Keratinocyte (primary cell): ENCODE results near the gene EPSTI1. TPM values are rescaled to one million over a fixed set of nuclear protein-coding genes. Genes with fewer than 3 reads are reported as not detected.

ENCODE experiments used
- DNase-seq: peaks from one replicate; pipeline ENCODE4 v3.0.0-alpha.2; 2011; ENCODE audit warnings: low read depth, missing footprints, low spot score
- FAIRE-seq: peaks from 2 replicates; lab custom pipeline; 2011; peaks lifted over from hg19 to GRCh38; lab: Jason Lieb, UNC
- H2AFZ ChIP-seq: 2 replicates; pipeline ENCODE4 v1.6.0; 2012; ENCODE audit warnings: low read length, control low read depth, inconsistent platforms; ENCODE audit not compliant: control insufficient read depth
- H3K27ac ChIP-seq: 2 replicates; pipeline ENCODE4 v1.5.1; 2011; ENCODE audit warnings: low read length; ENCODE audit not compliant: control insufficient read depth, insufficient read depth
- H3K27me3 ChIP-seq: 3 replicates; pipeline ENCODE4 v1.6.0; 2011; ENCODE audit warnings: low read length; ENCODE audit not compliant: control insufficient read depth, insufficient read depth; ENCODE audit errors: extremely low read depth
- H3K36me3 ChIP-seq, 2 experiments: 2 replicates in 1 of 2; 3 replicates in 1 of 2; pipeline ENCODE4 v1.5.1; 2011; ENCODE audit warnings: low read length in 2 of 2, mild to moderate bottlenecking in 1 of 2; ENCODE audit not compliant: control insufficient read depth in 2 of 2, insufficient read depth in 2 of 2; ENCODE audit errors: extremely low read depth in 1 of 2
- H3K4me1 ChIP-seq: 3 replicates; pipeline ENCODE4 v1.5.1; 2011; ENCODE audit warnings: low read length; ENCODE audit not compliant: control insufficient read depth, insufficient read depth; ENCODE audit errors: extremely low read depth
- H3K4me2 ChIP-seq: 3 replicates; pipeline ENCODE4 v1.6.0; 2011; ENCODE audit warnings: low read depth, low read length; ENCODE audit not compliant: control insufficient read depth, insufficient read depth; ENCODE audit errors: extremely low read depth
- H3K4me3 ChIP-seq, 3 experiments: fragments of 200-600 bp in 1 of 3; sonication (generic) in 1 of 3; 2 replicates in 2 of 3; 3 replicates in 1 of 3; pipeline ENCODE4 v1.5.1; 2011 to 2016; ENCODE audit warnings: low read length in 3 of 3, mild to moderate bottlenecking in 3 of 3, control low read depth in 2 of 3, inconsistent platforms in 1 of 3, low read depth in 1 of 3, mixed read lengths in 1 of 3, mixed run types in 1 of 3, moderate library complexity in 1 of 3; ENCODE audit not compliant: control insufficient read depth in 2 of 3, insufficient read depth in 2 of 3; ENCODE audit errors: extremely low read depth in 1 of 3
- H3K79me2 ChIP-seq: 2 replicates; pipeline ENCODE4 v1.6.0; 2012; ENCODE audit warnings: low read length; ENCODE audit not compliant: control insufficient read depth, insufficient read depth
- H3K9ac ChIP-seq: 3 replicates; pipeline ENCODE4 v1.6.0; 2011; ENCODE audit warnings: low read length; ENCODE audit not compliant: control insufficient read depth, insufficient read depth; ENCODE audit errors: extremely low read depth
- H3K9me1 ChIP-seq: 3 replicates; pipeline ENCODE4 v1.6.0; 2011; ENCODE audit warnings: low read length; ENCODE audit not compliant: control insufficient read depth, insufficient read depth; ENCODE audit errors: extremely low read depth
- H3K9me3 ChIP-seq: 2 replicates; pipeline ENCODE4 v1.5.1; 2012; ENCODE audit warnings: low read depth, low read length; ENCODE audit not compliant: control insufficient read depth
- H4K20me1 ChIP-seq: 3 replicates; pipeline ENCODE4 v1.6.0; 2011; ENCODE audit warnings: low read length; ENCODE audit not compliant: control insufficient read depth, insufficient read depth; ENCODE audit errors: extremely low read depth
- EZH2 ChIP-seq: IDR thresholded peaks from one replicate; pipeline ENCODE4 v1.6.1; 2012; ENCODE audit warnings: inconsistent platforms, mild to moderate bottlenecking, low read length, moderate library complexity
- dilution Hi-C: fragments of 300-500 bp; cut with MboI; formaldehyde crosslinking; loops from one replicate; pipeline ENCODE4 v1.7.0; 2020; ENCODE audit warnings: low sequenced_read_pairs; ENCODE audit not compliant: extremely low pct_ligation_motif_present
- polyA plus RNA-seq, 5 experiments: library from polyadenylated mRNA; depleted of rRNA in 3 of 5; stranded (reverse) in 3 of 5; stranded (forward) in 1 of 5; unstranded in 1 of 5; fragments of >200 nt; gene quantifications; 1 replicate in 1 of 5; 2 replicates in 3 of 5; 3 replicates in 1 of 5; pipeline versions ENCODE4 v1.2.1 to v1.2.3, GENCODE V29; 2011 to 2012; ENCODE audit warnings: missing spikeins in 2 of 5, low read depth in 1 of 5, low replicate concordance in 1 of 5
- TF ChIP-seq, protein P1 (sequence below), 3 experiments: IDR thresholded peaks in 1 of 3; conservative IDR thresholded peaks in 1 of 3; optimal IDR thresholded peaks in 1 of 3; 2 replicates in 2 of 3; 3 replicates in 1 of 3; pipeline versions ENCODE3 to v1.5.1; 2011; ENCODE audit warnings: low read length in 3 of 3, mild to moderate bottlenecking in 3 of 3, moderate library complexity in 2 of 3, control low read depth in 1 of 3, inconsistent platforms in 1 of 3; ENCODE audit not compliant: insufficient read depth in 2 of 3; ENCODE audit errors: extremely low read depth in 1 of 3

EPSTI1 gene
- polyA plus RNA-seq, 1 donor (not counting 4 experiments of a cell fraction or from before 2014, with no cell fraction given), result 13.0 TPM

DNA sequence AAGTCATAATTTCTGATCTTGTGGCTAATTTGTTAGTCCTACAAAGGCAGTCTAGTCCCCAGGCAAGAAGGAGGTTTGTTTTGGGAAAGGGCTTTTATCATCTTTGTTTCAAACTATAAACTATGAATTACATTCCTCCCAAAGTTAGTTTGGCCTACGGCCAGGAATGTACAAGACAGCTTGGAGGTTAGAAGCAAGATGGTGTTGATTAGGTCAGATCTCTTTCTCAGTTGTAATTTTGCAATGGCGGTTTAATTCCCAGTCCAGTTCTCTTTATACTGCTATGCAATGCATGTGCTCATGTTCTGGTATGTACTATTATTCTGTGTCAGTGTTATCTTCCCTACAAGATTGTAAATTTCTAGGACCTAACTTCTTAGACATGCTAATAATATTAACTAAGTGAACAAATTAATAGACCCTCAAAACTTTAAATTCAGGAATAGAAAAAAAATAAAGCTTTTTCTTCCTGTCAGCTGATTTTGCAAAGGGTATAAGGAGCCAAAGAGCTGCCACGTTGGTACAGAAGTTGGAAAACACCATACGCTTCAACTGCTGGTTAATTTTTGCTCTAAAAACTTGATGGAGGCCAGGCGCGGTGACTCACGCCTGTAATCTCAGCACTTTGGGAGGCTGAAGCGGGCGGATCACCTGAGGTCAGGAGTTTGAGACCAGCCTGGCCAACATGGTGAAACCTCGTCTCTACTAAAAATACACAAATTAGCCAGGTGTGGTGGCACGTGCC lies 30.1 kb upstream of the EPSTI1 start:
- DNase-seq (no peak), FAIRE-seq (no peak)
- no peak overlapping the region for H3K4me3 ChIP-seq
- no peak overlapping the region for H3K27ac ChIP-seq
- H3K79me2 ChIP-seq, result peaks cover 28% of the 10 kb centered on the region
- peaks cover 11% of the 10 kb centered on the region for H3K4me1 ChIP-seq
- no peaks in the 10 kb centered on the region for H3K36me3 ChIP-seq
- no peaks in the 10 kb centered on the region for H4K20me1 ChIP-seq
- H2AFZ ChIP-seq, result no peak overlapping the region
- H3K9me1 ChIP-seq, result no peaks in the 10 kb centered on the region
- dilution Hi-C loops, result no loop called here
- H3K9me3 ChIP-seq, result no peaks in the 10 kb centered on the region
- H3K4me2 ChIP-seq, result no peak overlapping the region
- no peaks in the 10 kb centered on the region for H3K27me3 ChIP-seq
- no peak overlapping the region for H3K9ac ChIP-seq
- TF ChIP-seq, protein P1, sequence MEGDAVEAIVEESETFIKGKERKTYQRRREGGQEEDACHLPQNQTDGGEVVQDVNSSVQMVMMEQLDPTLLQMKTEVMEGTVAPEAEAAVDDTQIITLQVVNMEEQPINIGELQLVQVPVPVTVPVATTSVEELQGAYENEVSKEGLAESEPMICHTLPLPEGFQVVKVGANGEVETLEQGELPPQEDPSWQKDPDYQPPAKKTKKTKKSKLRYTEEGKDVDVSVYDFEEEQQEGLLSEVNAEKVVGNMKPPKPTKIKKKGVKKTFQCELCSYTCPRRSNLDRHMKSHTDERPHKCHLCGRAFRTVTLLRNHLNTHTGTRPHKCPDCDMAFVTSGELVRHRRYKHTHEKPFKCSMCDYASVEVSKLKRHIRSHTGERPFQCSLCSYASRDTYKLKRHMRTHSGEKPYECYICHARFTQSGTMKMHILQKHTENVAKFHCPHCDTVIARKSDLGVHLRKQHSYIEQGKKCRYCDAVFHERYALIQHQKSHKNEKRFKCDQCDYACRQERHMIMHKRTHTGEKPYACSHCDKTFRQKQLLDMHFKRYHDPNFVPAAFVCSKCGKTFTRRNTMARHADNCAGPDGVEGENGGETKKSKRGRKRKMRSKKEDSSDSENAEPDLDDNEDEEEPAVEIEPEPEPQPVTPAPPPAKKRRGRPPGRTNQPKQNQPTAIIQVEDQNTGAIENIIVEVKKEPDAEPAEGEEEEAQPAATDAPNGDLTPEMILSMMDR (optimal IDR thresholded peaks at IDR 0.05 in 1 of 3, IDR thresholded peaks at IDR 0.05 in 1 of 3, conservative IDR thresholded peaks at IDR 0.05 in 1 of 3; ENCODE audit: extremely low read depth in 1 of 3, insufficient read depth in 2 of 3, low read length in 3 of 3), result no peak
- TF ChIP-seq EZH2, result no peak

DNA sequence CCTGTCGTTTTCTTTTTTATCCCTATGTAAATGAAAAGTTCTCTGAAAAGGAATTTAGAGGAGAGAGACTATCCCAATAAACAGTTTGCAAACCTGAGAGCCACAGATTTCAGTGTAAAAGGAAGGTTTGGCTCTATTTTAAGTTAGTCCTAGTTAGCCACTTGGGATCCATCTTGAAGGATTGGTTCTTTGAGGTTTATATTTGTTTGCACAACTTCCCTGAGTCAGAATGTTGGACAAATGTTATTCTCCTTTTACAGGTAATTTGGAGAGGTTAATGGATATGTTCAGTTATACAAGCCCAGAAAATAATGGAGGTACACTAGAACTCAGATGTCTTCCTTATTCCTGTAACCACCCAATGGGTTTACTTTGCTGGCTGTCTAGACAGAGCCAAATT lies 28.8 kb upstream of the EPSTI1 start:
- TF ChIP-seq, protein P1 (optimal IDR thresholded peaks at IDR 0.05 in 1 of 3, IDR thresholded peaks at IDR 0.05 in 1 of 3, conservative IDR thresholded peaks at IDR 0.05 in 1 of 3; ENCODE audit: extremely low read depth in 1 of 3, insufficient read depth in 2 of 3, low read length in 3 of 3), result no peak
- no peak for TF ChIP-seq EZH2
- Histone ChIP-seq H3K4me1 (peaks cover 11% of the 10 kb centered on the region), H3K79me2 (peaks cover 19% of the 10 kb centered on the region), H3K9me3 (peaks cover 2% of the 10 kb centered on the region), H3K9me1 (no peaks in the 10 kb centered on the region), H3K4me3 (no peak overlapping the region), H3K27me3 (no peaks in the 10 kb centered on the region), H3K27ac (no peak overlapping the region), H3K9ac (no peak overlapping the region), H2AFZ (no peak overlapping the region), H3K36me3 (no peaks in the 10 kb centered on the region), H4K20me1 (no peaks in the 10 kb centered on the region), H3K4me2 (no peak overlapping the region)
- DNase-seq (no peak), FAIRE-seq (no peak)
- dilution Hi-C loops, result no loop called here
